ENCODE data around the gene STXBP6. TPM values are rescaled to one million over a fixed set of nuclear protein-coding genes. Genes with fewer than 3 reads are reported as not detected.

STXBP6 gene
- total and polyA plus RNA-seq, 2 of the 13 experiments (the other 11 are each of a cell fraction or from before 2014, with no cell fraction given), result 35.3 to 42.8 TPM

DNA sequence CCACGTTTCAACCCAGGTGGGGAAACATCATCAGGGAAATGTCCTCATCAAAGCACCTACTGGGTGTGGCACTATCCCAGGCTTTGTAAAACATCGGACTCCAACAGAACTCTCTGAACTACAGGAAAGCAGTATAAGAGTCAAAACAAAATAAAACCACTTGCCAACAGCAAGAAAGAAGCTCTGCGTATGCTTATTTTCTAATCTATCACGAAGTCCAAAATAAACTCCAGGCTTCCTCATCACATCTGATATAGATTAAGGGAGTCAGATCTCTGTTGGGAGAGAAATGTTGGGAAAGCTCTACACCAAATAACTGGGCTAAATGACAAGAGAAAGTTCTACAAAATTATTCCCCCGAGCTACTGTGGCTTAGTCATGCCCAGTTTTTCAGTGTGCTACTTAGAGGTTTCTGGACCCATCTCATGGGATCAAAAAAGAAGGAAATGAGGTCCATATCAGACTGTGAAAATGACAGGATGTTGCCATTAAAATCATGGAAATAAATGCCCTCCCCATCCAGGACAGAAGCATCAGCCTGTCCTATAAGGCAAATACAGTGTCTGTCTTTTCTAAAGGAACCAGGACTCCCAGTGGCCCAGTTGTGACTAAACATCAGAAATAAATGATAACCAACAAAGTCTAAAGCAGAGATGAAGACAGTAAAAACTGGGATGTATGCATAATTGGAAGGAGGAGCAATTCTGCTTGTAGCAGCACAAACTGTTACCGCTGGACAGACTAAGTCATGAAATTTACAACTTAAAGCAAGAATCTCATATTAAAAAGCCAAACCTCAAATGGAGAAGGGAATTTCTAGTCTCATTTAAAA lies 149.5 kb downstream of the STXBP6 start:
- Histone ChIP-seq H3K79me2 (ENCODE audit: insufficient read depth, low read length) (no peaks in the 10 kb centered on the region), H3K4me3 (replicated peaks in 1 of 3; ENCODE audit: insufficient read depth in 1 of 3, low read depth in 2 of 3, low read length in 3 of 3) (no peak overlapping the region), H3K4me2 (ENCODE audit: low read depth, low read length) (no peak overlapping the region), H3K4me1 (ENCODE audit: insufficient read depth, low read length) (peaks cover 6% of the 10 kb centered on the region; the same call in 1 of the 2 replicates), H2AFZ (ENCODE audit: low read length) (no peak overlapping the region), H3K36me3 (replicated peaks in 1 of 2; ENCODE audit: control insufficient read depth in 1 of 2, insufficient read depth in 2 of 2, low read length in 2 of 2) (no peaks in the 10 kb centered on the region), H3K9me3 (ENCODE audit: low read length) (no peaks in the 10 kb centered on the region), H4K20me1 (ENCODE audit: insufficient read depth, low read length) (no peaks in the 10 kb centered on the region), H3K27ac (ENCODE audit: extremely low read length, insufficient read depth, low read length) (no peak overlapping the region), H3K27me3 (ENCODE audit: control insufficient read depth in 1 of 2, insufficient read depth in 2 of 2, low read length in 2 of 2) (no peaks in the 10 kb centered on the region; a peak in 1 of 5 replicates), H3K9ac (ENCODE audit: insufficient read depth, low read depth, low read length) (no peak overlapping the region)
- intact Hi-C loops (cut with micrococcal nuclease; ENCODE audit: unreplicated experiment) (no loop called here), in situ Hi-C loops (cut with HindIII; ENCODE audit: extremely low pct_ligation_motif_present, low pct_unique_long_range_greater_than_20kb) (no loop called here)
- ChIA-PET POLR2A (no interaction called here), CTCF (ENCODE audit: low intra/inter-chr PET ratio, low total read pairs) (no interaction called here)
- no TSS peak for BruUV-seq (replicated peaks)
- TF ChIP-seq ZFX (CRISPR knock-in tag; IDR thresholded peaks at IDR 0.05; ENCODE audit: low read depth) (no peak), ZNF766 (CRISPR knock-in tag; IDR thresholded peaks at IDR 0.05; ENCODE audit: borderline replicate concordance) (no peak), ATAD3A (CRISPR knock-in tag; IDR thresholded peaks at IDR 0.05) (no peak), ZBTB38 (CRISPR knock-in tag; IDR thresholded peaks at IDR 0.05) (no peak), KDM1A (CRISPR knock-in tag; IDR thresholded peaks at IDR 0.05) (no peak), SP140L (CRISPR knock-in tag; IDR thresholded peaks at IDR 0.05; ENCODE audit: borderline replicate concordance) (no peak), POLR2A (IDR thresholded peaks at IDR 0.05; ENCODE audit: insufficient read depth in 1 of 2, low read depth in 2 of 2, low read length in 2 of 2) (no peak), KDM2A (CRISPR knock-in tag; IDR thresholded peaks at IDR 0.05; ENCODE audit: borderline replicate concordance, low read depth) (no peak), ZIK1 (CRISPR knock-in tag; IDR thresholded peaks at IDR 0.05; ENCODE audit: borderline replicate concordance, low read depth) (no peak), GFI1 (CRISPR knock-in tag; IDR thresholded peaks at IDR 0.05; ENCODE audit: borderline replicate concordance) (no peak), ZNF781 (CRISPR knock-in tag; IDR thresholded peaks at IDR 0.05; ENCODE audit: borderline replicate concordance, not compliant biosample characterization) (no peak), RBM22 (optimal IDR thresholded peaks at IDR 0.05; ENCODE audit: low read length) (no peak), SRF (IDR thresholded peaks at IDR 0.05; ENCODE audit: low read depth, low read length) (no peak), SAFB2 (CRISPR knock-in tag; IDR thresholded peaks at IDR 0.05; ENCODE audit: borderline replicate concordance, low read depth) (no peak)
- TF ChIP-seq, protein P1, sequence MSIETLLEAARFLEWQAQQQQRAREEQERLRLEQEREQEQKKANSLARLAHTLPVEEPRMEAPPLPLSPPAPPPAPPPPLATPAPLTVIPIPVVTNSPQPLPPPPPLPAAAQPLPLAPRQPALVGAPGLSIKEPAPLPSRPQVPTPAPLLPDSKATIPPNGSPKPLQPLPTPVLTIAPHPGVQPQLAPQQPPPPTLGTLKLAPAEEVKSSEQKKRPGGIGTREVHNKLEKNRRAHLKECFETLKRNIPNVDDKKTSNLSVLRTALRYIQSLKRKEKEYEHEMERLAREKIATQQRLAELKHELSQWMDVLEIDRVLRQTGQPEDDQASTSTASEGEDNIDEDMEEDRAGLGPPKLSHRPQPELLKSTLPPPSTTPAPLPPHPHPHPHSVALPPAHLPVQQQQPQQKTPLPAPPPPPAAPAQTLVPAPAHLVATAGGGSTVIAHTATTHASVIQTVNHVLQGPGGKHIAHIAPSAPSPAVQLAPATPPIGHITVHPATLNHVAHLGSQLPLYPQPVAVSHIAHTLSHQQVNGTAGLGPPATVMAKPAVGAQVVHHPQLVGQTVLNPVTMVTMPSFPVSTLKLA (IDR thresholded peaks at IDR 0.05), result no peak
- WGBS (ENCODE audit: low lambda C conversion rate), result 83% methylated on average over 6 of the region's 6 CpGs
- FAIRE-seq (no peak), ATAC-seq (no peak), DNase-seq (ENCODE audit: low spot score) (no peak)

All from HepG2 (cell line).